IPS-NIHi7 (cell line): ENCODE data around the gene PHKB.
"Not testable (repeated sequence)": the region's sequence is repeated elsewhere in the genome, so short reads cannot be mapped to it uniquely, and the experiment has no call there.

Source experiments
- DNase-seq: peaks from one replicate; pipeline ENCODE4 v3.0.0; 2012; ENCODE audit warnings: mixed read lengths; ENCODE audit errors: extremely low spot score

The PHKB gene

GRCh38 chr16:47460711-47461597, at the start of gene PHKB, which contains the start of gene ITFG1:
Gene PHKB (plus strand): TSS chr16:47461331. CDS start chr16:47461351, 20 bp downstream.
Gene ITFG1 (minus strand): TSS chr16:47461063. CDS start chr16:47461045, 18 bp downstream.
- DNase-seq = peak; percentile 89

GRCh38 chr16:47413041-47413440, 48.1 kb upstream of the PHKB start:
- DNase-seq = no peak

DNA sequence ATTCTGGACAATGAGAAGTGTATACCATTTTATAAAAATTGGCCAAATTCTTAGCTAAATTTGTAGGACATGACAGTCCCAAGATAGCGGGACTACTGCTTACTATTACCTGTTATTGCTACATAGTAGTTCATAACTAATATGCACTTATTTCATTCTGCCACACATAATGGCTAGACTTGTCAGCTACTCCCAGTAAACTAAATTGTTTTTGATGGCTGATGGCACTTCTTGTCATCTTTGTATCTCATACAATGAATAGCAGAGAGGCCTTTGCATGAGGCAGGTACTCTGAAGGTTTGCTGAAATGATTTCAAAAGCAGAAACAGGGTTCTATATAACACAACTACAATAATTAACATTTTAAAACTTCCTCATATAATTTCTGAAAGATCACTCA, 44.3 kb upstream of the PHKB start:
- no peak for DNase-seq

DNA sequence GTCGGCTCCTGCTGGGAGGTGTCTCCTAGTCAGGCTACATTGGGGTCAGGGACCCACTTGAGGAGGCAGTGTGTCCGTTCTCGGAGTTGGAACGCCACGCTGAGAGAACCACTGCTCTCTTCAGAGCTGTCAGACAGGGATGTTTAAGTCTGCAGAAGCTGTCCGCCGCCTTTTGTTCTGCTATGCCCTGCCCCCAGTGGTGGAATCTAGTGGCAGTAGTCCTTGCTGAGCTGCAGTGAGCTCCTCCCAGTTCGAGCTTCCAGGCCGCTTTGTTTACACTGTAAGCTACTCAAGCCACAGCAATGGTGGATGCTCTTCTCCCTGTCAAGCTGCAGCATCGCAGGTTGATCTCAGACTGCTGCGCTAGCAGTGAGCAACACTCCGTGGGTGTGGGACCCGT, 36.3 kb upstream of the PHKB start:
- no peak for DNase-seq

GRCh38 chr16:47426806-47427205, 34.3 kb upstream of the PHKB start:
- no peak for DNase-seq

GRCh38 chr16:47431960-47432359, 29.2 kb upstream of the PHKB start:
- no peak for DNase-seq

DNA sequence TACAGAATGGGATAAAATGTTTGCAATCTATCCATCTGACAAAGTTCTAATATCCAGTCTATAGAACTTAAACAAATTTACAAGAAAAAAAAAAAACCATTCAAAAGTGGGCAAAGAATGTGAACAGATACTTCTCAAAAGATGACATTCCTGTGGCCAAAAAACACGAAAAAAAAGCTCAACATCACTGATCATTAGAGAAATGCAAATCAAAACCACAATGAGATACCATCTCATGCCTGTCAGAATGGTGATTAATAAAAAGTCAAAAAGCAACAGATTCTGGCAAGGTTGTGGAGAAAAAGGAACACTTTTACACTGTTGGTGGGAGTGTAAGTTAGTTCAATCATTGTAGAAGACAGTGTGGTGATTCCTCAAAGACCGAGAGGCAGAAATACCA, 26.9 kb upstream of the PHKB start:
- not testable (repeated sequence) for DNase-seq

DNA sequence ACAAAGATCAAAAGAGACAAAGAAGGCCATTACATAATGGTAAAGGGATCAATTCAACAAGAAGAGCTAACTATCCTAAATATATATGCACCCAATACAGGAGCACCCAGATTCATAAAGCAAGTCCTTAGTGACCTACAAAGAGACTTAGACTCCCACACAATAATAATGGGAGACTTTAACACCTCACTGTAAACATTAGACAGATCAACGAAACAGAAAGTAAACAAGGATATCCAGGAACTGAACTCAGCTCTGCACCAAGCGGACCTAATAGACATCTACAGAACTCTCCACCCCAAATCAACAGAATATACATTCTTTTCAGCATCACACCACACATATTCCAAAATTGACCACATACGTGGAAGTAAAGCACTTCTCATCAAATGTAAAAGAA, 21.1 kb upstream of the PHKB start:
- DNase-seq = not testable (repeated sequence)

DNA sequence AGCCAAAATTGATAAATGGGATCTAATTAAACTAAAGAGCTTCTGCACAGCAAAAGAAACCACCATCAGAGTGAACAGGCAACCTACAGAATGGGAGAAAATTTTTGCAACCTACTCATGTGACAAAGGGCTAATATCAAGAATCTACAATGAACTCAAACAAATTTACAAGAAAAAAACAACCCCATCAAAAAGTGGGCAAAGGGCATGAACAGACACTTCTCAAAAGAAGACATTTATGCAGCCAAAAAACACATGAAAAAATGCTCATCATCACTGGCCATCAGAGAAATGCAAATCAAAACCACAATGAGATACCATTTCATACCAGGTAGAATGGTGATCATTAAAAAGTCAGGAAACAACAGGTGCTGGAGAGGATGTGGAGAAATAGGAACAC, 18.2 kb upstream of the PHKB start:
- DNase-seq = not testable (repeated sequence)

GRCh38 chr16:47446431-47446830, 14.7 kb upstream of the PHKB start:
- DNase-seq = no peak

DNA sequence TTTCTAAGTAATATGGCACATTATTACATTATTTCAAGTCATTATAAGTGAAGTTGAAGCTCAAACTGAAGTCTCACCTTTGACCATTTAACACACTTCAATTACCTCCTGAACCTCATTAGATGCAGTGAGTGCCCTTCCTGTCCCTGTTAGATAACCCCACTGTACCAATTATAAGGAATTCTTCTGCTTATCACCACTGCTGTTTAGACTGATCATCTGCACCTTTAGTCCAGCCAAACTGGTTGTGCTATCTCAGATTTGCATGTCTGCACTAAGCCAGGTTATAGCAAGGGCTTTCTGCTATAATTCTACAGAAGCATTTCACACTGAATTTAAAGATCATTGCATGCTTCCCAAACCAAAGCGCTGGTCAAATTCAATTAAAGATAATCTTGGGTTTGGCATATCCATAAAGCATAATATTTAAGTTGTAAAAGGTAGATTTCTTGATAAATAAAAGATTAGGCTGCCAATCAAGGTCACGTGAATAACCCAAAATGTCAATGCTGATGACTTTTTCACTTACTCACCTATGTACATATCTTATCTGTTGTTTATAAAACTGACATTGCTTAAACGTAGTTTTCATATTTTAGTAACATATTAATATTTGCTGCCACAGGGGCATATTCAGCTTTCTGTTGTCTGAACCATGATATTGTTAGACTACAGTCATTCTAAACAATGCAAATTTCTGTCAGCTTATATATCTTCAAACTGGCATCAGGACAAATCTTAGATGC, 12.1 kb upstream of the PHKB start:
- no peak for DNase-seq

DNA sequence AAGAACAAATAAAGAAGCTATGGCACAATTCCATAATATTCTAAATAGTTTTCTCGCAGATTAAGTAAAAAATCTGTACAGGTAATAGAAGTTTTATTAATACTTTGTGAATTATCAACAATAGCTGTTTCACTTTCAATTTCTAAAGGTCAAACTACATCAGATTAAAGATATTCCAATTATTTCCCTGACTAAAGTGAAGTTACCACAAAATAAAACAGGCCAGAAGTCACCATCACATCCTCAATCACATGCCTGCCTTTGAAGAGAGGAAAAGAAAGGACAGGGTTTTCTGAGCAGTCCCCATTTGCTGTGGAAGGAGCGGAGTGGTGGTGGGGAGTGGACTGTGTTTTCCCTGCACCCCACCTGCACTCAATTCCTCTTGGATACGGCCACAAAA, 11.3 kb upstream of the PHKB start:
- no peak for DNase-seq

GRCh38 chr16:47458331-47458730, 2.8 kb upstream of the PHKB start:
- DNase-seq = no peak

DNA sequence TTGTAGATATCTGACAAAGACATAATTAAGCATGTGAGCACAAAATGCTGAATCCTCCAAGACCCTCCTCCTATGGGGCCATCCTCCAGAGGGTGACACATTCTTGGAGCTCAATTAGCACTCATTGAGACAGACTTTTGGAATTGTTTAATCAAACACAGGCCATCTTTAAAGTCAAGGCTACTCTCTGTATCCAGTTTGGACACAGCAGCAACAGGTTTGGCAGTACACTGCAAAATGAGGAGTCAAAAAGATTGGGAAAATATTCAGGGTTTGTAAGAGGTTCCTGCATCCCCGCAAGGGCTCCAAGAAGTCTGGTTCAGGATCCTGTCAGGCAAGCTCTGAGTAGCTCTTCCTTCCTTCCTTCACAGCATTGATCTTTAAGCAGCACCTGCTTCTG, 1.5 kb upstream of the PHKB start:
- no peak for DNase-seq

GRCh38 chr16:47460359-47460710, 796 bp upstream of the PHKB start:
- peak; percentile 12 for DNase-seq

- peak; percentile 13 for DNase-seq
Observed at GRCh38 chr16:47461598-47462266, 601 bp downstream of the PHKB start.

DNA sequence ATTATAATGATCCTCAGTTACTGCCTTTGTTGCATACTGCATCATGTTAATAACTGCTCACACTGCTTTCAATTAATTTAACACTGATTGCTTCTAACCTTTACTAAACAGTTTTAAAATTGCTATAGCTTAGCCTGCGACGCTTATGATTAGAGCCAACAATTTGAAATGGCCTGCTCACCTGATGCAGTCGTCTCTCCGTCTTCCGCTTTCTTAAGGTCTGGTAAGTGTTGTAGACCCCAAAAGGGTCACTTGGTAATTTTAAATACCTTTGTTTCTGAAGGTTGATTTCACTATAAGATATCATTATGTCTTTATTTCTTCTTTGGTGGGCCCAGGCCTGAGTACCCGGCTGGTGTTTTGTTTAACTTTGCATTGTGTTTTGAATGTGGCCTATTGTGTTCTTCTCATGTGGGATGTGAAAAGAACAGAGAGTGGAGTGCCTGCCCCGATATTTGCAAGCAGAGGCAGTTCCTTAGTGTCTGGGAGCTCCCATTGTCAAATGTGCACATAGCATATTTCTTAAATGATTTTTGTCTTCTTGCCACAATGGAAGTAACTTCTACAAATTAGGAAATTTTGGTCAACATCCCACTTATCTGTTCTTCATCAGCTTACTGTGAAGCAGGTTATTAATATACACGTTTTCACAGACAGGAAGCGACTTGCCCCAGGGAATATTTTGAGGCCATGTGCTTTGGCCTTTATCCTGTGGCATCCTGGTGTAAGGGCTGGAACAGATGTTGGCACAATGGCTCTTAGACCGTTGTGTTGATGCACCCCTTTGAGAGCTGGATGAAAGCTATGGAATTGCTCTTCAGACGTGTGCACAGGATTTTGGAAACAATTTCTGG, 2.9 kb downstream of the PHKB start:
- DNase-seq = no peak

- DNase-seq = no peak
Observed at GRCh38 chr16:47465919-47466630, 4.9 kb downstream of the PHKB start.

DNA sequence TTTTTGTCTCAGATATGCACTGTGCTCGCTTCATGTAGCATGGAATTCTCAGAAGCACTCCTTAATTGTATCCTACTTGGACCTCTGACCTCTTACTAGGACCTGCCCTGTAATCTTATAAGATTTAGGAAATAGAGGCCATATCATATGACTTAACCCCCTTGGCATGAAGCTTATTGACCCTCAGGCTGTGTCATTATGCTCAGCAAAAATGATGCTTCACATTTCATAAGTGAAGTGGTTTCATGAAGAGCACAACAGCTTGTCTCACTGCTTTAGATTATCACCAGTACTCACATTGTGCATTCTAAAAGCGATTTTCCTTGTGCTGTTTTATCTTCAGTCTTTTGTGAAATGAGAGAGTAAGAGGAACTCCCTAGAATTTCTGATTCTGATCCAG, 6.4 kb downstream of the PHKB start:
- no peak for DNase-seq

GRCh38 chr16:47468070-47468689, 7.0 kb downstream of the PHKB start:
- peak; percentile 17 for DNase-seq
